ENCODE data around the gene ESRRB.

The ESRRB gene

DNA sequence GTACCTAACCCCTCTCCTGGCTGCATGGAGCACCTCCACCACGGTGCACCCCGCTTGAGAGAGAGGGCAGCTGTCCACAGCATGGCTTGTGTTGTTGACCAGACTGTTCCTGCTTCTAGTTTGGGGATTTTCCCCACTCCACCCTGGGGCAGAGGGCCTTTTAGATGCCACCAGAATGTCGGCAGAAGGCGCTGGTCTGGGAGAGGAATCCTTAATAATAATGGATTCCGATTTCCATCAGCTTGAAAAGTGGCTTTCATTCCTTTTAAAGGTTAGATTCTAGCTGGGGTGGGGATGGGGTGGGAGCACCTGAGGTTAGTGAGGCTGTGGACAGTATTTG, 1.8 kb downstream of the ESRRB start:
- TF ChIP-seq, protein P1, sequence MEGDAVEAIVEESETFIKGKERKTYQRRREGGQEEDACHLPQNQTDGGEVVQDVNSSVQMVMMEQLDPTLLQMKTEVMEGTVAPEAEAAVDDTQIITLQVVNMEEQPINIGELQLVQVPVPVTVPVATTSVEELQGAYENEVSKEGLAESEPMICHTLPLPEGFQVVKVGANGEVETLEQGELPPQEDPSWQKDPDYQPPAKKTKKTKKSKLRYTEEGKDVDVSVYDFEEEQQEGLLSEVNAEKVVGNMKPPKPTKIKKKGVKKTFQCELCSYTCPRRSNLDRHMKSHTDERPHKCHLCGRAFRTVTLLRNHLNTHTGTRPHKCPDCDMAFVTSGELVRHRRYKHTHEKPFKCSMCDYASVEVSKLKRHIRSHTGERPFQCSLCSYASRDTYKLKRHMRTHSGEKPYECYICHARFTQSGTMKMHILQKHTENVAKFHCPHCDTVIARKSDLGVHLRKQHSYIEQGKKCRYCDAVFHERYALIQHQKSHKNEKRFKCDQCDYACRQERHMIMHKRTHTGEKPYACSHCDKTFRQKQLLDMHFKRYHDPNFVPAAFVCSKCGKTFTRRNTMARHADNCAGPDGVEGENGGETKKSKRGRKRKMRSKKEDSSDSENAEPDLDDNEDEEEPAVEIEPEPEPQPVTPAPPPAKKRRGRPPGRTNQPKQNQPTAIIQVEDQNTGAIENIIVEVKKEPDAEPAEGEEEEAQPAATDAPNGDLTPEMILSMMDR (IDR thresholded peaks at IDR 0.05), result no peak
- no peak for TF ChIP-seq ZFX (IDR thresholded peaks at IDR 0.05; ENCODE audit: borderline replicate concordance)
- H3K27ac ChIP-seq, result no peak overlapping the region

GRCh38 chr14:76380991-76381390, 5.1 kb downstream of the ESRRB start:
- TF ChIP-seq, protein P1 (IDR thresholded peaks at IDR 0.05), result no peak
- TF ChIP-seq ZFX (IDR thresholded peaks at IDR 0.05; ENCODE audit: borderline replicate concordance), result no peak
- H3K27ac ChIP-seq, result no peak overlapping the region

DNA sequence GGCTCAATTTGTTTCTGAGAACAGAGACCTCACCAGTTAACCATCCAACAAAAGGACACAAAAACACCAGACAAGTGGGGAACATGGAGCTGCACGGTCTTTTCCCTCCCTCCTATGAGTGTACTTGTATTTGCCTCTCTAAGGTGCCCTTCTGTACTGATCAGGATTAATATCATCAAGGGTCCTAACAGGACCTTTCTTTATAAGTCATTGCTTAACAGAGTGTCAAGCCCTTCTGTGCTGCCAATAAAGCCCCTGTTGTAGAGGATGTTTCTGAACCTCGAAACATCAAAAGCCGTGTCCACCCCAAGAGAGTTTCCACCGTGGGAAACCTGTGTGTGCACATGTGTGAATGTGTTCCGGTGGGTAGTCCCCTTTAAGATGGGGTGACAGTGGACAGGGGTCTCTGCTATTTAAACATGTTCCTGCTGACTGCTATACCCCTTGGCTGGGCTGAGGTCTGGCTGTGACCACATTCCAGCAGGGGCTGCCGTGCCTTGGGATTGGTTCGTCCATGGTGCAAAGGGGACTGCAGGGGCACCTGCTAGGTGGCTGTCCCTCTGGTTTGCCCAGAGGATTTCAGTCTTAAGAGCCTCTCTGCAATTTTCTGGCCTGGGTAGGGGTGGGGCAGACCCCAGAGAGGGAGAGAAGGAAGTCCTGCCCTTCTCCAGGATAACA, 6.0 kb downstream of the ESRRB start:
- TF ChIP-seq, protein P1 (IDR thresholded peaks at IDR 0.05), result no peak
- no peak for TF ChIP-seq ZFX (IDR thresholded peaks at IDR 0.05; ENCODE audit: borderline replicate concordance)
- H3K27ac ChIP-seq, result no peak overlapping the region

GRCh38 chr14:76382495-76382832, 6.5 kb downstream of the ESRRB start:
- TF ChIP-seq ZFX (IDR thresholded peaks at IDR 0.05; ENCODE audit: borderline replicate concordance), result no peak
- TF ChIP-seq, protein P1 (IDR thresholded peaks at IDR 0.05), result no peak
- no peak overlapping the region for H3K27ac ChIP-seq

- no peak for TF ChIP-seq ZFX (IDR thresholded peaks at IDR 0.05; ENCODE audit: borderline replicate concordance)
- TF ChIP-seq, protein P1 (IDR thresholded peaks at IDR 0.05), result no peak
- H3K27ac ChIP-seq, result no peak overlapping the region
These were observed 9.5 kb downstream of the ESRRB start for GRCh38 chr14:76385435-76385834.

- TF ChIP-seq ZFX (IDR thresholded peaks at IDR 0.05; ENCODE audit: borderline replicate concordance), result no peak
- TF ChIP-seq, protein P1 (IDR thresholded peaks at IDR 0.05), result peak; percentile 93
- H3K27ac ChIP-seq, result no peak overlapping the region
These were observed 11.2 kb downstream of the ESRRB start for GRCh38 chr14:76386944-76387782.

DNA sequence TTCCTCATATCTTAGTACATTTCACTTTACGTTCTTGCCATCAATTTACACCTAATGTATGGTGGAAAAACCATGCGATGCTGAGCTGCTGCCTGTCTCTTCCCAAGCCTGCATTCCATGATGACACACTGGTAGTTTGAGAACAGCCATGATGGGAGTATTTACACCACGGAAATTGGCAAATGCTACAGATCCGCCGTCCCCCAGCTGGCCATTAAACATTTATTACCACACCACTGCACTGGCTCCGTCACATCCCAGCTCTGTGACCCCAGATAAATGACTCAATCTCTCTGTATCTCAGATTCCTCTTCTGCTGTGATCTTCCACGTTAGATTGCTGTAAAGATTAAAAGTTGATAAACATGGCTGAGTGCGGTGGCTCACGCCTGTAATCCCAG, 13.9 kb downstream of the ESRRB start:
- TF ChIP-seq, protein P1 (IDR thresholded peaks at IDR 0.05), result no peak
- no peak for TF ChIP-seq ZFX (IDR thresholded peaks at IDR 0.05; ENCODE audit: borderline replicate concordance)
- no peak overlapping the region for H3K27ac ChIP-seq
